ENCODE data around the gene CYB5B.
A peak's percentile ranks its signal among the peaks of the same experiment; 100 is the strongest.

The CYB5B gene

GRCh38 chr16:69443927-69444631 lies 19.7 kb downstream of the CYB5B start:
- TF ChIP-seq POLR2A (IDR thresholded peaks at IDR 0.05; ENCODE audit: low read length): peak; percentile 62
- no peak for TF ChIP-seq GATA1 (IDR thresholded peaks at IDR 0.05; ENCODE audit: low read depth, low read length)
- DNase-seq: peak; percentile 79 to 83

DNA sequence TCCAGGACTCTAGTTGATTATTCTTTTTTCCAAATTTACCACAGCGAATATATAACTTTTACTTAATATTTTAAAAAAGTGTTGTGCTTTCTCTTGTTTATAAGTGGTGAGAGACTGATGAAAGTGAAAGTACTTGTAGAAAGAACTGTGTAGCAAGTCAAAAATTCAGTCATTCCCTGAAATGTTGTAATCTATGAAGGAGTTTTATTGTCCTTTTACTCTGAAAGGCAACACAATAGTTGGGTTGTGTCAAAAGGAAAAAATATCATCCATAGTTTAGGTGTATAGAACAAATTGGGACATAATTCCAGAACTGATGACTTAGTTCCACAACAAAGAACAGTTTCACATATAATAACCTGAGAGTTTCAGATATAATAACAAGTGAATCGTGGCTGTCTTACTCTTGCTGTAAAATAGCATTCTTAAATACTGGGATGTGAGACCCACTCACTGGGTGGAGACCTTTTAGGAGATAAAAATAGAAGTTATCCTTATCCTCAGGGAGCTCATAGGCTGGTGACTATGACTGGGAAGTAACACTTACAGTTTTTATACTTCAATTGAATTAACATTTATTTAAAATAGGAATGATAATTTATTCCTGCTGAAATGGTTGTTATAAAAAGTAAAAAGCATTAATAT lies 20.6 kb downstream of the CYB5B start:
- DNase-seq: peak; percentile 39 to 60
- no peak for TF ChIP-seq GATA1 (IDR thresholded peaks at IDR 0.05; ENCODE audit: low read depth, low read length)
- TF ChIP-seq POLR2A (IDR thresholded peaks at IDR 0.05; ENCODE audit: low read length): no peak

GRCh38 chr16:69448470-69449193 lies 24.2 kb downstream of the CYB5B start:
- peak; percentile 19 to 25 for DNase-seq
- no peak for TF ChIP-seq GATA1 (IDR thresholded peaks at IDR 0.05; ENCODE audit: low read depth, low read length)
- no peak for TF ChIP-seq POLR2A (IDR thresholded peaks at IDR 0.05; ENCODE audit: low read length)

GRCh38 chr16:69451166-69451565 lies 26.7 kb downstream of the CYB5B start:
- no peak for DNase-seq
- TF ChIP-seq GATA1 (IDR thresholded peaks at IDR 0.05; ENCODE audit: low read depth, low read length) (no peak), POLR2A (IDR thresholded peaks at IDR 0.05; ENCODE audit: low read length) (no peak)

- TF ChIP-seq POLR2A (IDR thresholded peaks at IDR 0.05; ENCODE audit: low read length): no peak
- DNase-seq: no peak
These were observed 29.5 kb downstream of the CYB5B start for GRCh38 chr16:69453936-69454335.

- no peak for TF ChIP-seq POLR2A (IDR thresholded peaks at IDR 0.05; ENCODE audit: low read length)
- no peak for TF ChIP-seq GATA1 (IDR thresholded peaks at IDR 0.05; ENCODE audit: low read depth, low read length)
- no peak for DNase-seq
These were observed 39.5 kb downstream of the CYB5B start for GRCh38 chr16:69463876-69464275.

GRCh38 chr16:69465083-69465721 lies 40.8 kb downstream of the CYB5B start:
- DNase-seq: peak; percentile 42 to 49
- TF ChIP-seq GATA1 (IDR thresholded peaks at IDR 0.05; ENCODE audit: low read depth, low read length): no peak
- no peak for TF ChIP-seq POLR2A (IDR thresholded peaks at IDR 0.05; ENCODE audit: low read length)

DNA sequence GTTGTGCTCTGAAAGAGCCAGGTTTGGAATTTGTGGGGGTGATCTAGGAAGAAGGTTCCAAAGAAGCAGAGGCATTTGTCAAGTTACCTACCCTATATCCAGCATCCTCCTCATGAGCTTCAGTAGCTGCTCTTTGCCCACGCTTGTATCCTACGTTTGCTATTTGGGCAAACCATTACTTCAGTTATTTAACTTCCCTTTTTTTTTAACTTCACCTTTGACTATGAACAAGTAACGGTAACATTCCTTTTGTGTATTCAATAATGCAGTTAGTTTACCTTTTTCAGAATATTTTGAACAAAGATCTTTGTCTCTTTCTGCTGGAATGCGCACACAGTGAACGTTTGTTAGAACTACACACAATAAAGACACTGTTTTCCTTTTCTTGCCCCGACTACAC lies 41.5 kb downstream of the CYB5B start:
- no peak for DNase-seq
- TF ChIP-seq POLR2A (IDR thresholded peaks at IDR 0.05; ENCODE audit: low read length) (no peak), GATA1 (IDR thresholded peaks at IDR 0.05; ENCODE audit: low read depth, low read length) (no peak)

DNA sequence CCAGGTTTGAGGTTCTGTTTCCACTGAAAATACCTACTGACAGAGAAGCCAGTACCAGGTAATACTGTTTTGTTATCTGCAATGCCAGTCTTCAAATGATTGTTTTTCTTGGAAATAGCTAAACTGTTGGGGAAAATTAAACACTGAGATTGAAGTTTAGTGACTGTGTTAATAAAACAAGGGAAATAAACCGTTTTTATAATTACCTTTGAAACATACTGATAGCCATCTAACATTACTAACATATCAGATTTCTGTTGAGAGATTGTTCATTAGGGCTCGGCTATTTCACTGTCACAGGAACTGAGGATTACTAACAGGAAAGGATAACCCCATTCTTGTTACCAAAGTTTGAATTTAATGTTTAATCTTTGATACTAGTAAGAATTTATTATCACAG lies 42.1 kb downstream of the CYB5B start:
- TF ChIP-seq POLR2A (IDR thresholded peaks at IDR 0.05; ENCODE audit: low read length): no peak
- no peak for TF ChIP-seq GATA1 (IDR thresholded peaks at IDR 0.05; ENCODE audit: low read depth, low read length)
- DNase-seq: no peak

DNA sequence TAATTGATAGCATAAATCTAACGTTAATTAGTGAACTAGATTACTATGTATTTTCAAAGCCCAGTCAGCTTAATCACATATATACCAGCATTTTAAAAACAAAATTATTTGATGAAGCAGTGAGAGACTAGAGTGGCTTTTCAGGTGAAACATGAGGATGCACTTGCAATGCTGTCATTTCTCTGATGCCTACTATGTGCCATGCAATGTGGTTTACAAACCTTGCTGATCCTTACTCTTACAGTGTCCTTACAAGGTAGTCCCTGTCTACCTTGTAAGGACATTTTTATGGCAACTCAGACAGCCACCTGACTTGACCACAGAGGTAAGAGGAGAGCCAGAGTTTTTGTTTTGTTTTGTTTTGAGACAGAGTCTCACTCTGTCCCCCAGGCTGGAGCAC lies 42.7 kb downstream of the CYB5B start:
- DNase-seq: no peak
- TF ChIP-seq GATA1 (IDR thresholded peaks at IDR 0.05; ENCODE audit: low read depth, low read length): no peak

DNA sequence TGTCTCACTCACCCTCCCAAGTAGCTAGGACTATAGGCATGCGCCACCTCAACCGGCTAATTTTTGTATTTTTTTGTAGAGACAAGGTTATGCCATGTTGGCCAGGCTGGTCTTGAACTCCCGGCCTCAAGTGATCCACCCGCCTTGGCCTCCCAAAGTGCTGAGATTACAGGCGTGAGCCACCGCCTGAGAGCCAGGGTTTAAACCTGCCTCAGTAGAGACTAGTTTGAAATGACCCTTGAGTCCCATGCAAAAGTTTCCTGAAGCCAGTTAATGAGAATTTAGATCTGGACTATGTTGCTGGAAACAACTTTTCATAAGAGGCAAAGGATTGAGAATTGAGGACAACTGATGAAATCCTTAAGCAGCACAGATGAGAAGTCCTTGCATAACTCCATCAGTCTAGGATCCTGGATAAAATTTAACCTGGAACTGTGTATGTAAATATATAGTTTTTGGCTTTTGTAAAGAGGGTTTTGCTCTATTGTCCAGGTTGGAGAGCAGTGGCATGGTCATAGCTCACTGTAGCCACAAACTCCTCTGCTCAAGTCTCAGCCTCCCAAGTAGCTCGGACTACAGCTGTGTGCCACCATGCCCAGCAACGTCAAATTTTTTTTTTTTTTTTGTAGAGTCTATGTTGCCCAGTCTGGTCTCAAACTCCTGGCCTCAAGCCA lies 43.2 kb downstream of the CYB5B start:
- TF ChIP-seq GATA1 (IDR thresholded peaks at IDR 0.05; ENCODE audit: low read depth, low read length) (no peak), POLR2A (IDR thresholded peaks at IDR 0.05; ENCODE audit: low read length) (no peak)

GRCh38 chr16:69469807-69470561 lies 45.6 kb downstream of the CYB5B start:
- no peak for TF ChIP-seq GATA1 (IDR thresholded peaks at IDR 0.05; ENCODE audit: low read depth, low read length)
- no peak for TF ChIP-seq POLR2A (IDR thresholded peaks at IDR 0.05; ENCODE audit: low read length)
- no peak for DNase-seq

More for the DNA sequence above, 43.2 kb downstream of the CYB5B start:
- DNase-seq: no peak

- TF ChIP-seq POLR2A (IDR thresholded peaks at IDR 0.05; ENCODE audit: low read length) (no peak), GATA1 (IDR thresholded peaks at IDR 0.05; ENCODE audit: low read depth, low read length) (no peak)
- DNase-seq: no peak
These were observed 46.7 kb downstream of the CYB5B start for GRCh38 chr16:69471121-69471520.
